HG03139 (cell line): ENCODE data around the gene TRUB2.
"Not testable (repeated sequence)": the region's sequence is repeated elsewhere in the genome, so short reads cannot be mapped to it uniquely, and the experiment has no call there.

Experiments
- ATAC-seq: cut with Tn5 transposase; IDR thresholded peaks from one replicate; pipeline ENCODE4 v1.9.1; 2021; ENCODE audit not compliant: unreplicated experiment

TRUB2 gene

DNA sequence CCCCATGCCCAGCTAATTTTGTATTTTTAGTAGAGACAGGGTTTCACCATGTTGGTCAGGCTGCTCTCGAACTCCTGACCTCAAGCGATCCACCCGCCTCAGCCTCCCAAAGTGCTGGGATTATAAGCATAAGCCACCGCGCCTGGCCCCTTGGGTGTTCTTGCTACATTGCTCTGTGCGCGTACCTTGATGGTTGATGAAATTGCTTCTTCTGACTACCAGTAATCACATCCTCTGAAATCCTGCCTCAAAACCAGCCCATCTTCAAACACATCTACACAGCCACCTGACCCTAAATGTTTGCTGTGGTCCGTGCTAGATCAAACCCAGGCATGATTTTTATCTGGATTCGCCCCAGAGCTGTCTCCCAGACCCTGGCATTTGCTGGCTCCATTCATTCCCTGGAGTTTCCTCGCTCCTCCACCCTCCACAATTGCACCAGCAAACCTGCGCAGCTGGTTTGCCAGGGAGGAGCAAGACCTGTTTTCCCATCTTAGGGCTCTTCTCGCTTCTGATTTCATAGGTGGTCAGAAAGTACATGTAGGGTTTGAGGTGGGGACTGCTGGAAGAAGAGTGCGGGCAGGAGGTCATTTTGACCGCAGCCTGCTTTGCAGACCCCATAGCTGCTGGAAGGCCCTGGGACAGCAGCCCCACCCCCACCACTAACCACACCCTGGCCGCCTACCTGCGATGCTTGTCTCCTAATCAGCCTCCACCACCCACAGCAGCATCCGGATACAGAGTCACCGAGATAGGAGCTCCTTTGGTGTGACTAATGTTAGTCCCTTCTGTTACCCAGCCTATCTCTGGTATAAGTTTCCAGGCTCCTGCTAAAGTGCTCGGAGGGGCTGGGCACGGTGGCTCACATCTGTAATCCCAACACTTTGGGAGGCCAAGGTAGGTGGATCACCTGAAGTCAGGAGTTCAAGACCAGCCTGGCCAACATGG lies 23.4 kb downstream of the TRUB2 start:
- no peak for ATAC-seq

DNA sequence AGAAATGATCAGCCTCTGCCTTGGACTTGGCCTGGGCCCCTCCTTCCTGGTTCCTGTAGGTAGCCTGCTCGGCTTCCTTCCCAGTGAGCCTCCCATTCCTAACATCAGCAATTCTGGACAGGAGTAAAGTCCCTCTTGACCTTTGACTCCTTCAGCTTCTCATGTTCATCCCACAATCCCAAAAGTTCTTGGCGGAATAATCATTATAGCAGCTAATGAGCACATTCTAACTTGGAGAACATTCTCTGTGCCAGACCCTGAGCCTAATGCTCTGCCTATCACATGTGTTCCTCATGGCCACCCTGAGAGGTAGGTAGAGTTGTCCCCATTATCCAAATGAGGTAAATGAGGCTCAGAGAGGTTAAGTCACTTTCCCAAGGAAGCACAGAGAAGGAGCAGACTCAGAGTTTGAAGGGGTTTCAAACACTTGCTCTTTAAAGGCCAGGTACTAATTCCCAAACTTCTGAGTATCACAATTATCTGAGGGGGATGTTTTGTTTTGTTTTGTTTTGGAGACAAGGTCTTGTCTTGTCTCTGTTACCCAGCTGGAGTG lies 24.9 kb downstream of the TRUB2 start:
- no peak for ATAC-seq

DNA sequence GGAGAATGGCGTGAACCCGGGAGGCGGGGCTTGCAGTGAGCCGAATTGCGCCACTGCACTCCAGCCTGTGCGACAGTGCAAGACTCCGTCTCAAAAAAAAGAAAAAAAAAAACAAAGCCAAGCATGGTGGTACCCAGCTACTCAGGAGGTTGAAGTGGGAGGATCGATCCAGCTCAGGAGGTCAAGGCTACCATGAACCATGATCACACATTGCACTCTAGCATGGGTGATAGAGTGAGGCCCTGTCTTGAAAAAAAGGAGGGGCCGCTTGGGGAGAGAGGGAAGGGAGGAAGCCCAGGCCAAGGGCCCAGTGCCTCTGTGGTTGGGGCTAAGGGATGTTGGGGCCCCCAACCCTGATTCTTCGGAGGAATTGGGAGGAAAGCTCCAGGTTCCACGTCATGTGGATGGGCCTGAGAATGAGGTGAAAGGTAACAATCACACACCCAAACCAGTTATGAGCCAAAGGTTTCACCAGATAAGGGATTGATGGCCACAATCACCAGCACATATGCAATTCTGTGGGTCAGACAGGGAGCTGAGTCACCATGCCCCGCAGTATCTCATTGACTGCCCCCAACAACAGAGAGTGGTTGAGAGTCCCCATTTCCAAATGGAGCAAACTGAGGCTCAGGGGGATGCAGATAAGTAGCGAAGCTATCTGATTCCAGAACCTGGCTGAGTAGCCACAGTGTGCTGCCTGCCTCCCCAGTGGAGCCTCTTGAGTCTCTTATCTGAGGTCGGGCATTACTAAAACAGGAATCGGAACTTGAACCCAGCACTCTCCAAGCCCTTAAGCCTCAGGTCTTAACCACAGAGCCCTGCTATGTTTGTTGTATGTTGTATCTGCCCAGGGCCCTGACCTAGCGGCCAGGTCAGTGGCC lies 25.7 kb downstream of the TRUB2 start:
- ATAC-seq: no peak

DNA sequence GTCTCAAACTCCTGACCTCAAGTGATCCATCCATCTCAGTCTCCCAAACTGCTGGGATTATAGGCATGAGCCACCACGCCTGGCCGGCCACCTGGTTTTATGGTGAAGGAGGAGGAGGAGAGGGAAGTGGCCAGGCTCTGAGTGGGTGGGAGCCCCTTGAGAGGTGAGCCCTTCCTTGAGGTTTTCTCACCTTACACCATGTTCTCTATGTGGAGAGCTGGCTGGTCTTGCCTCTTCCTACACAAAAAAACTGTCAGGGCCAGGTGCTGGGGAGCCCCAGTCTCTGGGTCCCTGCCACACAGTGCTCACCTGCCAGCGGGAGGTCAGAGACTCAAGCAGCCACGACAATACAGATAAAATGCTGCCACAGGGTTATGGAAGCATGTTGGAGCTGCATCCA lies 28.1 kb downstream of the TRUB2 start:
- ATAC-seq: no peak

DNA sequence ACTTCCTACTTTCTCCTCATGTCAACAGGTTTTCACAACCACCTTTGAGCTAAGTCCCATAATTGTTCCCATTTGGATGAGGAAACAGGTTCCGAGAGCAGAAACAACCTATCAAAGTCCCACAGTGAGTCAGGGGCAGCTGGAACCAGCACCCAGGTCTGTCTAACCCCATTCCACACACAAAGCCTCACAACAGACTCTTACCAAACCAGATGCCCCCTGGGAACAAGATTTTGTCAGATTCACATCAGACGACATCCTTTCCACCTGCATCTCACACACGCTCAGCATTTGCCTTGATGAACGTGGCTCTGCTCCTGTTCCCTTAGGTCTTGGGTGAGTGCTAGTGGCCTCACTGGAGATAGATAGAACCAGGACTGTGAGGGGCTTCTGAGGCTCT lies 29.2 kb downstream of the TRUB2 start:
- no peak for ATAC-seq

DNA sequence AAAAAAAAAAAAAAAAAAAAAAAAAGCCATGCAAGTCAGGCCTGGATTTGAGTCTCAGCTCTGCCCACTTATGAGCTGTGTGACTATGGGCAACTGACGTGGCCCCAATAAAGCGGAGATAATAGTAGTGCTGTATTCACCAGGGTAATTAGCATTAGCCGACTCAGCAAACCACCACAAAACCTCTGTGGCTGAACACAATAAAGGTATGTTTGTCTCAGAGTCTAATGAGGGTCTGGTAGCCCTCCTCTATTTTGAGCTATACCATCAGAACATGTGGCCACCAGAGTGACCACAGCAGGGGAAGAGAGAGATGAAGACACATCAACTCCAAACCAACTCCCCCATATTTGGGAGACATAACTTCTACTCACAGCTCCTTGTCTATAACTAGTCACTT lies 30.2 kb downstream of the TRUB2 start:
- ATAC-seq: no peak

DNA sequence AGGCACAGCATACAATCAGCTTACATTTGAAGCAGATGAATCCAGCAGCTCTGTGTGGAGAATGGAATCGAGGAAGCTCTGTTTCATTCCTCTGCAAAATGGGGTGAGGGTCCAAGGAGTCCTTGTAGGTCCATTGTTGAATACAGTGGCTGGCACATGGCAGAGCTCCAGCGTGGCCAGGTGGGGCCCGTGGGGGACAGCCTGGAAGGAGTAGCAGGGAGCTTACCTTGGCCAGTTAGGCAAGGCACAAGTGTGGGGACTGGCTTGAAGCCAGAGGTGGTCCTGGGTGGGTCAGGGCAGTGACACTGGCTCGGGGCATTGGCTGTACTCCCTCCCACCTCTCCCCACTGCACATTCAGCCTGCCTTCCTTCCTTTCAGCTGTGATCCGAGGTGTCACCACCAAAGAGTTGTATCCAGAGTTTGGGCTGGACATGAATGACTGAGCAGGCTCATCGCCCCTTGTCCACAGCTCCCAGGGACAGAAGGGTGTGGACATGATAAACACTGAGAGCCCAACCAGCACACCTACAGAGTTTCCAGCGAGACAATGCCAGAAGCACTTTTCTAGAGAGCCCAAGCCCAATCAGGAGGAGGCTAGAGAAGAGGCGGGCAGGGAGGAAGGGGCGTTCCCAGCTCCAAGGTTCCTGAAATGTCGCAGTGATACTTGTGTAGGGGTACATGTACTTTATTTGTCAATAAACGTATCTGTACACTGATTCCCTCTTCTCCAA lies 33.8 kb downstream of the TRUB2 start:
- ATAC-seq: no peak

DNA sequence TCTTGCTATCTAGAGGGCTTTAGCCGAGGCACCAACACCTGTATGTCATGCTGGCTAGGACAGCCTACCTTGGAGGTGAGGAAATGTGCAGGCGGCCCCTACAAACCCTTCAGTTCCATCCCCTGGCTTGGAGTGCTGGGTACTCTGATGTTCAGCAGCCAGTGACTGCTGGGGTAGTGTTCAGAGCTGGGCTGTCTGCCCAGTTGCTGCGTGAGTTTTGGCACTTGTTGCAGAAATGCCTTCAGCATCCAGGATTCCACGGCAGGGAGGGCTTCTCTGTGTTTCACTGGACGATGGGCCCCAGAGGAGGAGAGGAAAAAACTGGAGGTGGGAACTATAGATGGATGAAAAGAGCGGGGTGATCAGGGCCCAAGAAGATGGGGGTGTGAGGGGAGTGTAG lies 35.8 kb downstream of the TRUB2 start:
- ATAC-seq: no peak

DNA sequence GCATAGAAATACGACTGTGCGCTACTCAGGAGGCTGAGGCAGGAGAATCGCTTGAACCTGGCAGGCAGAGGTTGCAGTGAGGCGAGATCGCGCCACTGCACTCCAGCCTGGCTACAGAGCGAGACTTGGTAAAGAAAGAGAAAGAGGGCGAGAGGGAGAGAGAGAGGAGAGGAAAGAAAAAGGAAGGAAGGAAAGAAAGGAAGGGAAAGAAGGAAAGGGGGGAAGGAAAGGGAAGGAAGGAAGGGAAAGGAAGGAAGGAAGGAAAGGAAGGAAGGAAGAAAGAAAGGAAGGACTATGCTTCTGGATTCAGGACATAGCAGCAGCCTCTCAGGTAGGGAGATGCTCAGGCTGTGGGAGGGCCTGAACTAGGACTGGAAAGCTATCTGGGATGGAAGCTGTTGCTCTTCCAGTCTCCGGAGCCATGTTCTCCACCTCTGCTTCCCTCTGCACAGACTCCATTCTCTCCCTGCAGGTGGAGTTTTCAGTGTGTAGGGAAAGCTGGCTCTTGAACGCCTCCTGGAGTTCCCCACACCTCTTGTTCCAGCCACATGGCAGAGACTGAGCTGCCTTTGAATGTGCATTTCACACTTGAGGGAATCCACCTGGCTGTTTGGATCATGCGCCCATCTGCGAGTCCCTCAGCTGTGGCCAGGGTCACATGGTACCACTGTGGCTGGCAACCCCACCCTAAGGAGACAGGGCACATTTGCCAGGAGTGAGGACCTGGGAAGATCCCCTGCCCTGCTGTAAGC lies 37.0 kb downstream of the TRUB2 start:
- no peak for ATAC-seq

DNA sequence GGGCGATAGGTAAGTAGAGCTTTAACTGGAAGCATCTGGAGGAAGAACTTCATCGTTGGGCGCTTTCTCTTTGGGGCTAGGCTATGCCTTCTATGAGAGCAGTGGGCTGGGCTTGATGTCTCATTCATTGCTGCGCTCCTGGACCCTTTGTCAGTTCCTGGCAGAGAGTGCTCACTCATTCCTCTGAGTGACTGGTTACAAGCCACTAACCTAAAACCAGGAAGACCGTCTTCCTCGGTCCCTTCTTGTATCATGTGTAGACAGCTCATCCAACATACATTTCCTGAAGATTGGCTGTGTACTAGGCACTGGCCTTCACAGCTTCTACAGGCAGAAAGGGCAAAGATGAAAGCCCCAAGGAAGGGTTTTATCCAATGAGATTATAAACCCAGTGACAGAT lies 39.7 kb downstream of the TRUB2 start:
- no peak for ATAC-seq

DNA sequence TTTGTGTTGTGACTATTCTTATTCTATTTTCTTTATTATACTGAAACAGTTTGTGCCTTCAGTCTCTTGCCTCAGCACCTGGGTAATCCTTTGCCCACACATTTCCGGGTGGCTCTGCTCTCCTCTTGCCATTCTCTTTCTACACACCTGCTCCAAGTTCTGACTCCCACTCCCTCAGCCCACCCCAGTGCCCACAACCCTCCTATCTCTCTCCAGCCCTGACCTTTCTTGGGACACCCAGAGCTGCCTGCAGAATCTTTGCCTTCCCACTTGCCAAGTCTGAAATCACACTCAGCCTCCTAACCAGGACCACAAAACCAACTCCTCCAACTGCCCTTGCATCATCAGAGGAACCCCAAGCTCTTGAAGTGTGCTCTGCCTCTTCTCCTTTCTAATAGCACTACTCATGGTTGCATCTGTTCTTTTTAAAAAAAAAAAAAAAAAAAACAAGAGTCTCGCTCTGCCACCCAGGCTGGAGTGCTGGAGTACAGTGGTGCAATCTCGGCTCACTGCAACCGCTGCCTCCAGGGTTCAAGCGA lies 42.1 kb downstream of the TRUB2 start:
- ATAC-seq: no peak

DNA sequence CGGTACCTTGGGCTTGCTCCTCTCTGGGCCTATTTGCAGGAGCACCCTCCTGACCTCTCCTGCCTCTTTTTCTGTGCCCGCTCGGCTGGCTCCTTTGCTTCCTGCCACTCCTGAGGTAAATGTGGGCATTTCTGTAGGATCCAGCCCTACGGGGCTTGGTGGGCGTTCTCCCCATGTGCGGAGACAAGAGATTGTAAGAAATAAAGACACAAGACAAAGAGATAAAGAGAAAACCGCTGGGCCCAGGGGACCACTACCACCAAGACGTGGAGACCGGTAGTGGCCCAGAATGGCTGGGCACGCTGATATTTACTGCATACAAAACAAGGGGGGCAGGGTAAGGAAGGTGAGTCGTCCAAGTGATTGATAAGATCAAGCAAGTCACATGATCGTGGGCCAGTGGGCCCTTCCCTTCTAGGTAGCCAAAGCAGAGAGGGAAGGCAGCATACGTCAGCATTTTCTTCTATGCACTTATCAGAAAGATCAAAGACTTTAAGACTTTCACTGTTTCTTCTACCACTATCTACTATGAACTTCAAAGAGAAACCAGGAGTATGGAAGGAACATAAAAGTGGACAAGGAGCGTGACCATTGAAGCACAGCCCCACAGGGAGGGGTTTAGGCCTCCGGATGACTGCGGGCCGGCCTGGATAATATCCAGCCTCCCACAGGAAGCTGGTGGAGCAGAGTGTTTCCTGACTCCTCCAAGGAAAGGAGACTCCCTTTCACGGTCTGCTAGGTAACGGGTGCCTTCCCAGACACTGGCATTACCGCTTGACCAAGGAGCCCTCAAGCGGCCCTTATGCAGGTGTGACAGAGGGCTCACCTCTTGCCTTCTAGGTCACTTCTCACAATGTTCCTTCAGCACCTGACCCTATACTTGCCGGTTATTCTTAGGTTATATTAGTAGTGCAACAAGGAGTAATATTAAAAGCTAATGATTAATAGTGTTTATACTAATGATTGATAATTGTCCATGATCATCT lies 42.9 kb downstream of the TRUB2 start:
- ATAC-seq: not testable (repeated sequence)

DNA sequence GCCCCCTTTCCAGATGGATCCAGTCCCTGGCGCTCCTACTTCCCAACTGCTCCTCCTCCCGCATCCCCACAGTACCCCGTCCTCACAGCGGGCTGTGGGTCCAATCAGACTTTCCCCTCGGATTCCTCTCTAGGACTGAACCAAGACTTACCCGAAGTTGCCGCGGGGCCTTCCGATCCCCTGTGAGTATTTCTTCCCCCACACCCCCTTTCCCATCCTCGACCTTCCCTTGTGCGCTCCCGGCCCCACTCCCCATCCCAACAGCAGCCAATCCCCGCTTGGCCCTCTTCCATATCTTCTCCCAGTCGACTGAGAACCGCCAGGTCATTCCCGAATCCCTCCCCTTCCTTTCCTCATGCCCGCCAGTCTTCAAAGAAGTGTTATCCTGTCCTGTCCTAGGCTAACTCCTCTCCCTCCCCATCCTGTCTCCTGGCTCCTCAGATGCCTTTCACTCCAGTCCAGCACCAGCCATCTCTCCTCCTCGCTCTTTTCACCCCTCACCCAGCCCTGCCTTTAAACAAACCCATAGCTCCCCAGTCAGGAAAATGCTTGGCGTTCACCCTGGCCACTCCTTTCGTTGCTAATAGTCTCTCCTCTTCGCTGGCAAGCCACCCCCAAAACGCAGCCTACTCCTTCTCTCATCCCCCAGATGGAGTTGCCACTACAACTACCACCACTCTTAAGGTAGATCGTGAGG lies 45.5 kb downstream of the TRUB2 start:
- ATAC-seq: no peak

DNA sequence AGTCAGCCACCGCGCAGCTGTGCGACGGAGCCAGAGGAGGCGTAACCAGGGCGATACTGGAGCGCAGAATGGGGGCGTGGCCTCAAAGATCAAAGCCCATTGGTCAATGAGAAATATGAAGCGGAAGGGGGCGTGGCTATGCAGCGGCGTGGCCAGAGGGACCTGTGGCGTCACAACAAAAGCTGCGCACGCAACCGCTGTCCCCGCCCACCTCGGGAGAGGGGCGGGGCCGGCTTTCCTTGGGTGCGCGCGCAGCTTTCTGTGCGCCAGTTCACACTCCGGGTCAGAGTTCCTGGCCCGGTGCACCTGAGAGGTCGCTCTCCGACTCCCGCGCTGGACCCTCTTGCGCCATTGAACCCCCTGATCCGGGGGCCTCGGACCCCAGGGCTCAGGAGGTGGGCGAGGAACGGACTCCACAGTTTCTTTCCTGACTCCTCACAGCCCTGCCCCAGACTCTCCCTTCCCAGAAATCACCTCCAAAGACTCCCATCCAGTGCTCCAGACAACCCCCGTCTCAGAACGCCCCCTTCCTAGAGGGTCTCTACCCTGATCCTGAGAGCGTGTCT lies 46.2 kb downstream of the TRUB2 start, which contains the start of gene SWI5:
TSS of gene SWI5 (plus strand) at position 269 of the 566 bp plus-strand sequence.
- ATAC-seq: peak; percentile 90

DNA sequence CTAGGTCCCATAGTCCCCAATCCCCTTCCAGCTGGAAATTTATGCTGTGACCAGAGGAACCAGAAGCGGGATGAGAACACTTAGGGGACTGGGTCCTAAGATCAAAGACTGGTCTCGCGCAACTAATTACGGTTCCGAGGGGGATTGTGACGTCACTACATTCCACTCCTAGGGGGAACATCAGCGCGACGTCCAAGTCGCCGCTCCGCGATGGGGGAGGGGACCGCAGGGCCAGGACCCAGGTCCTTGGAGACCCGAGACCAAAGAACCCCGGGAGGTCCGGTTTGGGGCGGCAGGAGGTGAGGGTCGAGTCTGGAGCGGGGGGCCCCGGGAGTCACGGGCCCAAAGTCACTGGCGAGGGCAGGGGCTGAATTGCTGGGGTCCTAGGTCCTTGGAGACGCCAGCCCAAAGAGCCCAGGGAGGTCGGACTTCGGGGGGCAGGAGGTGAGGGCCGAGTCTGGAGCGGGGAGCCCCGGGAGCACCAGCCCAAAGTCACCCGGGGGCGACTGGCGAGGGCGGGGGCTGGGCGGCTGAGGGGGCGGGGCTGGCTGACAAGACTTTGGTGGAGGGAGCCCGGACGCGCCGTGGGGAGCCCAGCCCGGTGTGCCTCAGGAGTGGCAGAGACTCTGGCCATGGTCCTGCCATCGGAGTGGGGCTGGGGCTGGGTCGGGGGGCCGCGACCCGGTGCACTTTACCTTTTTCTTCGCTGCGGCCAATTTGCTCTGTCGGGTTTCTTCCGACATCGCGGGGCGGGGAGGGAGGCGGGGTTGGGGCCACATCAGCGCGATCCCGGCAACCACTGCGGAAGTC lies 46.8 kb downstream of the TRUB2 start, which contains the start of gene GOLGA2:
TSS of gene GOLGA2 (minus strand) at position 810 of the 810 bp plus-strand sequence. CDS start at position 779, 31 bp downstream.
- peak; percentile 42 for ATAC-seq

DNA sequence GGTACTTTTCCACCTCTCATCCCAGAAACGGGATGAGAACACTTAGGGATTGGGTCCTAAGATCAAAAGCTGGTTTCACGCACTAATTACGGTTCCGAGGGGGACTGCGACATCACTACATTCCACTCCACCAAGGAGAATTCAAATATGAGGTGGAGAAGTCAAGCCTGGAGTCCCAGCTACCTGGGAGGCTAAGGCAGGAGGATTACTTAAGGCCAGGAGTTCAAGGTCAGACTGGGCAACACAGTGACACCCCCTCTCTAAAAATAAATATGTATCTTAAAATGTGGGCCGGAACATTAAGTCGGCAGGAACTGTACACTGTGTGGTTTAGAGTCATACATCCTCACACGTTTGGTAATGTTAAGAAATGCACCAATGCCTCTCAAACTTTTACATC lies 48.0 kb downstream of the TRUB2 start:
- ATAC-seq: no peak

DNA sequence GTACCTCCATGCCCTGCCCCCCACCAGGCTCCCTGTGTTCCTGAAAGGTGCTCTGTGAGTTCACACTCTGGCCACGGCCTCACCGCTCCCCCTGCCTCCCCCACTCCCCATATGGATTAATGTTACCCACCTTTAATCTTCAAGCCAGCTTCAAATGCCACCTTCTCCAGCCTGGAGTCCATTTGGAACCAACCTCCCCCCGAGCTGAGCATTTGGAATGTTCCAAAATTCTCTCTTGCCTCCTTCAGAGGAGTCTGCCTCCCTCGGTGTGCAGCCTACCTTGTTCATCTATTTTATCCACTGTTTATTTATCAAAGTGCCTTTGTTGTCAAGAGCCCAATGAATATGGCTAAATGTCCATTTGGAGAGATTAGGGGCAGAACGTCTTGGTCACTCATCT lies 50.7 kb downstream of the TRUB2 start:
- ATAC-seq: no peak
